ENCODE measurements around the gene CT47C1.

The CT47C1 gene

DNA sequence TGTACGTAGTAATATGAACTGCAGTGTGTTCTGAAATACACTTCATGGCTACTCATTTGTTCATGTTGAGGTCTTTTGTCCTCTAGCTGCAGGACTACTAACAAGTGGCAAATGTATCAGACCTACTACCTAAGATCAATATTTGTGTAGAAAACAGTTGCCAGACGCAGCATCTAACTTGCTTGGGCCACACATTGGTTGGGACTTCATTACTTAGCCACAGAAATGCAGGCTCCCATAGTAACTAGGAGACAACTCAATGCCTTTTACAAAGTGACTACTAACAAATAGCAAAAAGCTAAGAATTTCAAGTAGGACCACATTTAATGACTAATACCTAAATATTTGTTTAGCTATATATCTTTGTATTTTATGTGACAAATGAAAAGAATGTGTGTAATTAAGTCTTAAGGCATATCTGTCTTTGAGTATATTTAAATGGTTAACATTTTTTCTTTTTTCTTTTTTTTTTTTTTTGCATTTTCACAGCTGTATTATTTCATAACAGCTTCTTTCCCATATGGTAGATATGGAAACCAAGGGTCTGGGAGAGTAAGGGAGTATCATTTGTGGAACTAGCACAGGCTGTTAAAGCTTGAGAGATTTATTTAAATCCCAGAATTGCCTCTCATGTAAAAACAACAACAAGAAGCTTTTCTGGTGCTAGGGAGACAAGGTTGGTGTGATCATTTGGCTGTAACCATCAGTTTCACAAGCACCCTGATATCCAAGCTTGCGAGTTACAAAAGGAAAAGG, 2.7 kb downstream of the CT47C1 start:
- no peak for DNase-seq

- no peak for DNase-seq
Observed at GRCh38 chrX:119082278-119082677, 9.5 kb downstream of the CT47C1 start.

DNA sequence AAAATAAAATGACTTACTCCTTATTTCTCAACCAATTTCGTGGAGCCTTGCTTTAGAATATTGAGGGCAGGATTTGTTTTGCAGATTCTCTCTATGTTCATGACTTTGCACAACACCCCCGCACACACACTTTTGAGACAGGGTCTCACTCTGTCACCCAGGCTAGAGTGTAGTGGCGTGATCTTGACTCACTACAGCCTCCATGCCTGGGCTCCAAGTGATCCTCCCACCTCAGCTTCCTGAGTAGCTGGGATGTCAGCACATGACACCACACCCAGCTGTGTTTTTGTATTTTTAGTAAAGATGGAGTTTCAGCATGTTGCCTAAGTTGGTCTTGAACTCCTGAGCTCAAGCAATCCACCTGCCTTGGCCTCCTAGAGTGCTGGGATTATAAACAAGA, 12.0 kb downstream of the CT47C1 start:
- no peak for DNase-seq

DNA sequence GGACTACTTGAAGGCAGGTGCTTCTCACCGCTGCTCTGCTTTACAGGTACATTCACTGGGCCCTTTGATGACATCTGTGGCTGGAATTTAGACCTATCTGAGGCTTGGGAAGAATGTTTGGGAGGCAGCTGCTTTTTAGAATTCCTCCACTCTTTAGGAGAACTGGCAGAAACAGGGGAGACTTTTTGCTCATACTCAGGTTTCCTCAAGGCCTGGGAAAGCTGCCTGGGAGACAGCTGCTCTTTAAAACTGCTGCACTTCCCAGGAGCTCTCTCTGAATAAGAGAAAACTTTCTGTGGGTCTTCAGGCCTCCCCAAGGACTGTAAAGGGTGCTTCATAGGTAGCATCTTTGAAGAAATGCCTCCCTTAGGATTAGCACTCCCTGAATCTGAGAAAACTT, 14.3 kb downstream of the CT47C1 start:
- no peak for DNase-seq

GRCh38 chrX:119089619-119090018, 16.8 kb downstream of the CT47C1 start:
- DNase-seq: no peak

DNA sequence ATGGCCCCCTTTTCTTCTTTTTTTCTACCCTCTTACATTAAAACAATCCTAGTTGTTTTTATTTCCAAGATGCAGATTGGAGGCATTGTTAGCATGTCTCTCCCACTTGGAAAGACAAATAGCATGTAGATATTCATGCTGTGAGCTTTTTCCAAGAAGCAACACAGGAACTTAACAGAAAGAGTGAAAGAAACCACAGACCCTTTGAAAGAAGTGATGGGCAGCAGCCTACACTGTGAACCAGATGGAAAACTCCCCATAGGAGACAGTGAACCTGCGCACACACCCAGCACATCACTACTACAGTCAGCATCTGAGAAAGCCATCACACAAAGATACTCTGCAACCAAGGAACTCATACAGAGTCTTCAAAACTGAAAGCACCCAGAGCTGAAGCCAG, 17.8 kb downstream of the CT47C1 start:
- DNase-seq: no peak

DNA sequence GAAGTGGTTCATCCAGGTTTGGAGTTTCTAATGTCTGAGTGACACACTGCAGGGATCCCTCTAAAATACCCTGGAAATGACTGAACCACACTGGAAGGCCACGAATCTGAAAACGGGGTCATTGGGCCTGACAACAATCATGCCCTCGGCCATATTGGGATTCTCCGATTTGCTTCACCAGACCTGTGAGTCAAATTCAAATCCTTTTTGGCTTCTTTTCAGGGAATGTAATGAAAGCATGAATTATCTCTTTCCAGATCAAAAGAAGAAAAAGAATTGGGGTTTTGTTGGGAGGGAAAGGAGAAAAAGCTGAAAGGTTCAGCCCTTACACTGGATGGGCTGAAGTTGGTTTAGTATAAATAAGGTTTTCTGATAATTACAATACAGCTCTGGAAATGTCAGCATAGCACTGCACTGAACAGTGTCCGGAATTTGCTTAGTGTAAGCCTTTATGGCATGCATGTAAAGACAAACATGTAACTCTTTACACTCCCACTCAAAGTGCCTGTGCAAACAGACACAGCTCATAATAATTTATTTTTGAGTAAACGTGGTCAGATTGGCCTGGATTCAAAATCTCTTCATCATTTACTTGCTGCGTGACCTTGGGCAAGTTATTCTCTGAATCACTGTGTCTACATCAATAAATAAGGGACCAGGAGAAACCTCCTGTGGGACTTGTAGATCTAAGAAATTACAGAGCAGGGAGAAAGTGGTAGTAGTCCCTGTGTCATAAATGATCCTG, 21.4 kb downstream of the CT47C1 start:
- DNase-seq: no peak

GRCh38 chrX:119094819-119095218, 22.0 kb downstream of the CT47C1 start:
- DNase-seq: no peak

DNA sequence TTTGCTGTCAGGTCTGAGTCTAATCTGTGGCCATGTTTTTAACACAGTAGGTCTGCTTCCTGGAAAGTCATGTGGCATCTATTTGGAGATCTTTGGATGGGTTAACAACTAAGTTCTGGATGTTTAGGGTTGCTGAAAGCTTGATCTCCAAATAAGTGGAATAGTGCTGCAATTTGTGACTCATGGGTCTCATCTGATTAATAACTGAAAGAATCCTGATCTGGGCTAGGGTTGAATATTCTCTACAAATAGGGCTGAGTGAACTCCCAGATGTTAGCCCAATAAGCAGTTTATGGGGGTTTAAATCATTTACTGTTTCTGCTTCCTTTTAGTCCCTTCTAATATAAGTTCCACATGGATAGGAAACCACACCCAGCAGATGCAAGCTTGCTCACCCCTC, 23.1 kb downstream of the CT47C1 start:
- no peak for DNase-seq

- DNase-seq: no peak
Observed at GRCh38 chrX:119101168-119101567, 28.4 kb downstream of the CT47C1 start.

DNA sequence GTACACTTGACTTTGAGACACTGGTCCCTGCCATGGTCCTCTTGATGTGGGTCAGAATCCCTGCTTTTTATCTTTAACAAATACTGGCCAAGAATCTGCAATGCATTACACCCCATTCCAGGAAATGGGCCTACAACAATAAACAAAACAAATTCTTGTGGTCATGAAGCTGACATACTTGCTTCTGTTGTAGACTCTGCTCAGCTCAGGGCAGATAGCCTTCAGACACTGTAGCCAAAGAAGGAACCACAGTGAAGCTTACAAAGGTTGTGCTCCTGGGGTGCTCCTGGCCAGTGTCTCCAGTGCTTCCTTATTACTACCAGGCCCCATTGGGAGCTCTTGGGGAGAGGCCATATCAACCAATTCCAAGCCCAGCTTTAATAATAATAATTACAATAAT, 33.0 kb downstream of the CT47C1 start:
- DNase-seq: no peak

GRCh38 chrX:119107206-119107605, 34.4 kb downstream of the CT47C1 start:
- DNase-seq: no peak

- DNase-seq: no peak
Observed at GRCh38 chrX:119118780-119119395, 46.1 kb downstream of the CT47C1 start.

DNA sequence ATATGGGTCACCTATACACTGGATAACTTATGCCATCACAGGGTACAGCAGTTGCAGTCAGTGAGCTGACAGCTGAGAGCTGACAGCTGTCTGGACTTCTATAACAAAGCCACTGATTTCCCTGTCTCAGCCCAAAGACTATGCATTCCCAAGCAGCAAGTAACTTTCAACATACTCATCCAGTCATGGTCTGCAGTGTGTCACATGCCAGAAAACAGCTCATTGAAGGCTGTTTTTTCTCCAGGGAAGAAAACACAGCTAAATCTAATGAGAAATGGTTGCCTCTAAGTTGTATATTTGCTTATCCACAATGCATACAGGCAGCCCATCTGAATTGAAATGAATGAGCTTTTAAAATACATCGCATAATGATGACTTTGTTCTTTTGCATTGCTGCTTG, 48.5 kb downstream of the CT47C1 start:
- DNase-seq: no peak

All from NCI-H1436 treated with DMSO at 0.1 percent for 48 hours (cell line).